HUDEP-2 (cell line): ENCODE measurements around the gene PRR23E.

Experiments
- DNase-seq, 76 experiments: peaks; one replicate each; lab custom pipeline; 2025; ENCODE audit not compliant: unreplicated experiment in 76 of 76; lab: John Stamatoyannopoulos, UW

Gene PRR23E

DNA sequence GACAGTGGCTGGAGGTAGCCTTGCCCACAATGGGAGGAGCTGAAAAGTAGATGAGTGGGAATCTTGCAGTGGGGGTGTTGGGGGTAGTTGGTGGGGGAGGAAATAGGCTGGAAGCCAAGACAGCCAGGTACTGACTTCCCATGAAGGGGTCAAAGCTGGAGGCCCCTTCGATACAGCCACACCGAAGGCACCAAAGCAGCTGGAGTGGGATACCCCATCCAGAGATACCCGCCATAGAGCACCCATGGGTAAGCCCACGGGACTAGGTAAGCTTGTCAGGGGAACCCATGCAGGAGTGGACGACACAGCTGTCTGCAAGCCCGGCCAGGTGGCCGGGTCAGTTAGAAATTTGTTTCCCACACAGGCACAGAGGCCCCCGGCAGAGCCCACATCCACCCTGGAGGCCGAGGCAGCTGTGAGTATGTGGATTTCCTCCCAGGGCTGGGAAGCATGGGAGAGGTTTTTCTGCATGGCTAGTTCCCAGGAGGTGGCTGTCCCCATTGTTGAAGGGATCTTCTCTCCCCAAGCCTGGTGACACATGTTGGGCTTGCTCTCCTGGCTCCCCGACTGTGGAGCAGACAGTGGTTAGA lies 28.6 kb downstream of the PRR23E start:
- DNase-seq = no peak

DNA sequence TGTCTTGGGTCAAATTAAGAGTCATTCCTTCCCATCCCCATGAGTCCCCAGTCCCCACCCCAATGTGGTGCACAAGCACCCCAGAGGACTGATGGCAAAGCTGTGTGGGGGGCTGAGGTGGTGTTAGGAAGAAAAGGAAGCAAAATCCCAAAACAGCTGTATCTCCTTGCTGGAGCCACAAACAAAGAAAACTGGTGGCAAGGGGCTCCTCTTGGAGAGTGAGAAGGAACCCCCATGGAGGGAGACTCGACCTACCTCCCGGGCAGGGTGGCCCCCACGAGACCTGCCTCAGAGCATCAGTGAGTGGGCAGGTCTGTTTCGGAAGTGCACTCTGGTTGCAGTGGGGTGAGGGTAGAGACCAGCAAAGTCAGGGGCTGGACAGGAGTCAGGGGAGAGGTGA lies 29.2 kb downstream of the PRR23E start:
- DNase-seq = no peak

DNA sequence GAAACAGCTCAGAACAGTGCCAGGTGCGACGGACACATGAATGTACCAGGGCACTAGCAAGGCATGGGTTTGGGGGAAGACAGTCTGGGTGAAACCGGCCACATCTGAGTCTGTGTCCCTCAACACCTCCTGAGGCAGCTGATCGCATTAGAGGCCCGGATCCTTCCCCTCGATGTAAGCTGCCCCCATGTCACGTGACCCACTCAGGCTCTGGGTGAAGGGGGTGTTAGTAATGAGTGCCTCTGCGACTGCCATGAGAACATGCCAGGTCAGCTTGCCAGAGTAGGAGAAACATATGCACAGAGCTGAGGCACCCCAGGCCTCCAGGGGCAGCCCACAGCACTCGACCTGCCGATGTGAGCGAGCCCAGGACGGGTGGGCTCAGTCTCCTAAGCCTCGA lies 29.7 kb downstream of the PRR23E start:
- DNase-seq = no peak

DNA sequence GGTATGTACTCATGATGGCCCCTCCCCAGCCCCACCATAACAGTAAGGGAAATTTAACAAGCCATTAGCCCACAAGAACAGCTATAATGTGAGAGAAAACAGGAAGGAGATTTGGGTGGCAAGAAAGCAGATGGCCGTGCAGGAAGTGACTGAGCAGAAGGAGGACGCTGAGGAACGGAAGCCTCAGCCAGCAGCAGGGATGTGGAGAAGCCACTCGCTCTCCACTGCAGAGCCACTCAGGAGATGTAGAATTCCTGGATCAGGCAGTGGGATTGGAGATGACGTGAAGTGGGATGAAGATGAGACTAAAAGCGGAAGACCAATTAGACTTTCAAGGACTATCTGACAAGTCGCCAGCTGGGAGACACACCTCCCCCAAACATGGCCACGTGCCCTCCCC lies 31.2 kb downstream of the PRR23E start:
- DNase-seq = no peak

DNA sequence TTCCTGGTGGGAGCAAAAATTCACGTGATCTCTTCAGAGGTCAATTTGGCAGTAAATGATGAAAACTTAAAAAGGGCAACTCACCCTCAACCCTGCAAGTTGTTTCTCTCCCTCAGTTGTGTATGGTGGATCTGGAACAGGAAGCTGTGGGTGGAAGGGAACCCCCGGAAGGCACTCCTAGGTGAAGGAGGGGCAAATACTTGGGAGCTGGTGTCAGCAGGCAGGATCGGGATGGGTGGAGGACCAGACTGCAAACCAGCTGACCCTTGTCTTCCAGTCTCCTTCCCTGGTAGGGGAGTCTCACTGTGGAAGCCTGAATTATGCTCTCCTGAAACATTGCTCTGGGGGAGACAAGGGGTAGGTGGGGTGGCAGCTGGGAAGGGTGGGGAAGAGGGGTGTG lies 33.5 kb downstream of the PRR23E start:
- no peak for DNase-seq

DNA sequence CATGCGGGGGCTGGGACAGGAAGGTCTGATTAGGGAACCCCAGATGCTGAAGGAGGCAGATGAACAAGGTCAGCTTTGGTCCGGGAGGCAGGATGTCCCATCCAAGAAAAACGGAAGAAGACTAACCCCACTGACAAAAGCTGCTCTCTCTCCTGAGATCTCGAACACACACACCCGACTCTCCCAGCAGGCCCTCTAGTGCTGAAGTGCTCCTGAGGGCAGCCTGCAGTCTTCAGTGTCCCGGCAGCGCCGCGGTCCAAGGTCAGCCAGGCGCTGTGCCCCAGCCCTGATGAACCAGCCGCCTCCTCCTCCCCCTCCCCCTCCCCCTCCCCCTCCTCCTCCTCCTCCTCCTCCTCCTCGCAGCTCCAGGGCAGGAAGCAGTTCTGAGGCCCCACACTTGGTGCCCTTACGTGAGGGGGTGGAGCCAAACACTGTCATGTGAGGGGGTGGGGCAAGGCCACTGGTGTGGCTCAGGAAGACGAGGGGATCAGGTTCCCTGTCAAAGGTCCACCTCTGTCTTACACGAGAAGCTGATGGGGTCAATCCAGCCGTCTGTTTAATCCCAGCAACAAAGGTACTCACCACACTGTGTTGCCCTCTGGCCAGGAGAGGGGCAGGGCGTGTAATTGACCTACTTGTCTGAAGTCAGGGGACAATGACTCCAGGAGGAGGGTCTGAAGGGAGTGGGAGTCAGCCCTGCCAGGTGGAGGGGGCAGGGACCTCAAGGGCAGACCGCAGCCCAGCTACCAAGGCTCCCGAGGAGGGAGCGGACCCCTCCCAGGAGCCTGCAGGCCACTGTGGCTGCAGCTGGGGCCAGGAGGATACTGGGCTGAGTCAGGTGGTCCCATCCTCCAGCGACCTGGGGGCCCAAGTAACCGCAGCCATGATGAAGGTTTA lies 34.3 kb downstream of the PRR23E start:
- no peak for DNase-seq

DNA sequence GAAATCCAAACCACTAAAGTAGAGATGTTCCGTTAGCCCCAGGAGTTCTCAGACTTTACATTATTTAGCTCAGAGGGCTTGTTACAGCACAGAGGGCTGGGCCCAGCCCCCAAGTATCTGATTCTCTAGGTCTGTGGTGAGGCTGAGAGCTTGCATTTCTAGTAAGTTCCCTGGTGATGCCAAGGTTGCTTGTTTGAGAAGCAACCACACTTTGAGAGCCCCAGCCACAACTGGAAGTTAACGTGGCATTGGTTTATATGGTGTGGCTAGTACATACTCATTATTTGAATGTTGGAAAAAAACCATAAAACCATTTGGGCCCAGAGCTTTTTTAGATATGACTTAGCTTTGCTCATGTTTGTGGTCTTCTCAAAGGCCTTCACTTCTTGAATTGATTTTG lies 35.9 kb downstream of the PRR23E start:
- no peak for DNase-seq

DNA sequence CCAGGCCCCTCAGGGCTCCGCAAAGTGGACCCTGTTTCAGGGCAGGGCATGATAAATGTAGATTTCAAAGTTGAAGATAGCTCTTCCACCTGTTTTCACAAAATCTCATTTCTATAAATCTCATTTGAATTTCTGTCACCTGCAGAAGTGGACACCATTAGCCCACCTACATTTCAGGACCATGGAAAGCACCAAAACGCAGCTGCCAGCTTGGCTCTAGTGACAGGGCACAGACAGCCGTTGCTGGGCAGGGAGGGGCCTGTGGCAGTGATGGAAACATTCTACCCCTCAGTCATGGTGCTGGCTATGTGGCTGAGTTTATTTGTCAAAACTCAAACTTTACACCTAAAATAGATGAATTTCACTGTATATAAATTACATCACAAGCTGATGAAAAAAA lies 40.4 kb downstream of the PRR23E start:
- DNase-seq = peak in 5 of 76 experiments; percentile 0 to 7 (median 3)

DNA sequence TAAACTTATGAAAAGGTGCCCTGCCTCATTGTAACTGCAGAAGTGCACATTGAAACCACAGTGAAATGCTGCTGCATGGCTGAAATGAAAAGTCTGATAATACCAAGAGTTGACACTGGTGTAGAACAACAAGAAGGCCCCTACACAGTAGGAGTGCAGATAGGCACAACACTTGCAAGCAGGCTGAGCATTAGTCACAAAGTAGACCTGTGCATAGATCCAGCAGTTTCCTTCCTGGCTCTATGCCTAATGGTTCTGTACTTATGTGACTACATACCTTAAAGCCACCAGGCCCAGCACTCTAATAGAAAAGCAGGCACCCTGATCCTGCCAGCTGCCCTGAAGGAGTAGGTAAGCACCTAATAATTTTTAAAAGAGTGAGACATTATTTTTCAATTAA lies 41.8 kb downstream of the PRR23E start:
- DNase-seq = no peak

DNA sequence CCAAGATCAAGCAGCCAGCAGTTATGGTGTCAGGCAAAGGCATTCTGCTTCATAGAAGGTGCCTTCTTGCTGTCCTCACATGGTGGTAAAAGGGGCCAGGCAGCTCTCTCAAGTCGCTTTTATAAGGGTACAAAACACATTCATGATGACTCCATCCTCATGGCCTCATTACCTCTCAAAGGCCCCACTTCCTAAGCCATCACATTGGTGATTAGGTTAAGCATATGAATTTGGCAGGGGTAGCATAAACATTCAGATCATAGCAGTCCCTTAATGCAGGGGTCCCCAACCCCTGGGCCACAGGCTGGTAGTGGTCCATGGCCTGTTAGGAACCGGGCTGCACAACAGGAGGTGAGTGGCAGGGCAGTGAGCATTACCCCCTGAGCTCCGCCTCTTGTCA lies 42.8 kb downstream of the PRR23E start:
- DNase-seq = no peak

DNA sequence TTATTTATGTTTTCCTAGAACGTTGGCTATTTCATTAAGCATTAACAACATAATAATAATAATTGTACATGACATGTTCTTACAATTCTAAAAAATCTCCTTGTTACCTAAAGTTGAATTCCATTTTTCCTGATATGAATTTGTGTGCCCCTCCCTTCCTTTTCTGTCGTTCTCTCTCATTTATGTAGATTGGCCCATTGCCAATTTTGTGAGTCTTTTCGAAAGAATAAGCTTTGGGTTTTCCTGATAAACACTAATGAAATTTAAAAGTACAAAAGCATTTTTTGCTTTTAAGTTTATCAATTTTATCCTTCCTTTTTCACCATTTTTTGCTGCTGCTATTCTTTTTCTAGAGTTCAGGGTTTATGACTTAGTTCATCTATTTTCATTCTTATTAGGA lies 44.9 kb downstream of the PRR23E start:
- DNase-seq = no peak

DNA sequence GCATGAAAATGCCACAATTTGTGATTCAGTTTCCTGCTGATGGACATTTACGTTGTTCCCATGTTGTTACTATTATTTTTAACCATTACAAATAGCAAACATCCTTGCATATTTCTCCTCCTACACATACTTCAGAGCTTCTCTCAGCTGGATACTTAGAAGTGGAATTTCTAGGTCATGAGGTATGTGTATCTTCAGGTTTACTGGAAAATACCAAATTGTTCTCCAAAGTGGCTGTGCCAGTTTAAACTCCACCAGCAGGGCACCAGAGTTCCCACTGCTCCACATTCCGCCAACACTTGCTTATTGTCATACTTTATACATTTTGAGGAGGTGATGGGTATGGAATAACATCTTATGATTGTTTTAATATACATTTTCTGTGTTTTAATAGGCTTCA lies 45.7 kb downstream of the PRR23E start:
- DNase-seq = no peak

DNA sequence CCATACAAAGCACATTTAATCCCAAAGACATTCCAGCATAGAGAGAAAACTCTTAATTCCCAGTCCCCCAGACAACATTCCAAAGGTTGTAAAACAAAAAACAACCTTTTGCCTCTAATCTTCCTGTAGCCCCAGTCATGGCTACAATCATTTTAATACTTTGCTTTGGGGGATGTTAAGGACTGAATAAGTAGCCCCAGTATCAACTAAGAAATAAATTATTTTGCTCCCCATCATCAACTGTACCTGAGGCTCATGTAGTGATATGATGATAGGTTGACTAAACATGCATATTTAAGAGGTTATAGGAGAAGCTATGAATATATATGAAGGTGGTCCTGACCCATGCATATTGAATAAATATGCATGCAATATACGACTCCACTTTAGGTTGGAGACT lies 54.4 kb downstream of the PRR23E start:
- DNase-seq = no peak
